Common myeloid progenitor, CD34-positive (primary cell): ENCODE data around the gene BICC1.

Experiments
- CTCF ChIA-PET: fragments of 350-600 bp; sonication (Branson Sonifier 250); formaldehyde crosslinking; loops from one replicate; lab custom pipeline; 2021; ENCODE audit warnings: antibody characterized with exemption; lab: Charles Lee
- POLR2A ChIA-PET: fragments of 350-600 bp; sonication (Branson Sonifier 250); formaldehyde crosslinking; loops from one replicate; lab custom pipeline; 2021; ENCODE audit warnings: antibody characterized with exemption; lab: Charles Lee
- DNase-seq, 3 donors: peaks; one replicate each; pipeline versions ENCODE4 v3.0.0 to v3.0.0-alpha.2; 2013
- H3K27ac ChIP-seq, 2 experiments: 1 replicate in 1 of 2; 2 replicates in 1 of 2; pipeline ENCODE4 v1.7.0; 2013; ENCODE audit warnings: inconsistent platforms in 2 of 2, low read length in 2 of 2, mild to moderate bottlenecking in 2 of 2, low read depth in 1 of 2, moderate library complexity in 1 of 2; ENCODE audit not compliant: severe bottlenecking in 2 of 2, insufficient read depth in 1 of 2, poor library complexity in 1 of 2
- H3K27me3 ChIP-seq, 5 experiments: replicated peaks in 2 of 5; 1 replicate in 3 of 5; 2 replicates in 2 of 5; pipeline versions ENCODE4 v1.6.1 to v1.7.0; 2013; ENCODE audit warnings: low read length in 4 of 5, mild to moderate bottlenecking in 2 of 5, moderate library complexity in 2 of 5, inconsistent platforms in 1 of 5; ENCODE audit not compliant: insufficient read depth in 5 of 5, control insufficient read depth in 4 of 5
- H3K36me3 ChIP-seq, 4 experiments: 1 replicate in 2 of 4; 2 replicates in 2 of 4; pipeline versions ENCODE4 v1.6.1 to v1.7.0; 2013; ENCODE audit warnings: low read length in 3 of 4, control low read depth in 1 of 4, mild to moderate bottlenecking in 1 of 4; ENCODE audit not compliant: control insufficient read depth in 4 of 4, insufficient read depth in 4 of 4
- H3K4me1 ChIP-seq, 4 experiments: 1 replicate in 3 of 4; 2 replicates in 1 of 4; pipeline versions ENCODE4 v1.6.1 to v1.7.1; 2013; ENCODE audit warnings: low read length in 3 of 4, mild to moderate bottlenecking in 3 of 4, control low read depth in 1 of 4, inconsistent platforms in 1 of 4, moderate library complexity in 1 of 4; ENCODE audit not compliant: control insufficient read depth in 4 of 4, insufficient read depth in 4 of 4; ENCODE audit errors: control extremely low read depth in 1 of 4
- H3K4me3 ChIP-seq, 7 experiments: 1 replicate in 4 of 7; 2 replicates in 3 of 7; pipeline versions ENCODE4 v1.5.1 to v1.7.0; 2013; ENCODE audit warnings: mild to moderate bottlenecking in 7 of 7, low read length in 6 of 7, moderate library complexity in 6 of 7, inconsistent platforms in 2 of 7, low read depth in 2 of 7, control low read depth in 1 of 7; ENCODE audit not compliant: insufficient read depth in 4 of 7, control insufficient read depth in 1 of 7; ENCODE audit errors: extremely low read depth in 1 of 7
- H3K9me3 ChIP-seq, 5 experiments: 1 replicate in 4 of 5; 2 replicates in 1 of 5; pipeline versions ENCODE4 v1.6.1 to v1.7.1; 2013; ENCODE audit warnings: low read length in 4 of 5, mild to moderate bottlenecking in 2 of 5, inconsistent platforms in 1 of 5, low read depth in 1 of 5, moderate library complexity in 1 of 5; ENCODE audit not compliant: control insufficient read depth in 4 of 5, insufficient read depth in 2 of 5; ENCODE audit errors: control extremely low read depth in 1 of 5
- WGBS: methylation state at CpG from one replicate; pipeline ENCODE4 v1.1.5; 2013; ENCODE audit not compliant: insufficient coverage; 5-methylcytosine and 5-hydroxymethylcytosine counted together

Gene BICC1

GRCh38 chr10:58586282-58587245, 73.9 kb downstream of the BICC1 start:
- Histone ChIP-seq H3K9me3 (peaks cover 0 to 4% (median 0%) of the 10 kb centered on the region in 5 experiments), H3K4me3 (peak overlapping the region in 1 of 7 experiments; percentile 11), H3K27me3 (no peaks in the 10 kb centered on the region), H3K36me3 (no peaks in the 10 kb centered on the region), H3K4me1 (peaks cover 0 to 29% (median 15%) of the 10 kb centered on the region in 4 experiments), H3K27ac (no peak overlapping the region)
- ChIA-PET CTCF (interaction anchor here (1.2 to 1.3 kb wide), 2 partner anchors 13 to 56 kb away, joined by 3 to 4 read pairs; no protein-coding TSS in a partner anchor), POLR2A (no interaction called here)
- 81% methylated on average over 5 of the region's 13 CpGs for WGBS
- no peak for DNase-seq

GRCh38 chr10:58587676-58588075, 75.0 kb downstream of the BICC1 start:
- CTCF ChIA-PET, result interaction anchor here (1.2 to 1.3 kb wide), 2 partner anchors 12 to 57 kb away, joined by 3 to 4 read pairs; no protein-coding TSS in a partner anchor
- H3K4me3 ChIP-seq, result no peak overlapping the region
- peaks cover 0 to 3% (median 0%) of the 10 kb centered on the region in 5 experiments for H3K9me3 ChIP-seq
- peak in 1 of 3 donors; percentile 20 for DNase-seq
- no peaks in the 10 kb centered on the region for H3K36me3 ChIP-seq
- POLR2A ChIA-PET, result no interaction called here
- H3K27ac ChIP-seq, result no peak overlapping the region
- H3K4me1 ChIP-seq, result peaks cover 0 to 37% (median 17%) of the 10 kb centered on the region in 4 experiments
- no peaks in the 10 kb centered on the region for H3K27me3 ChIP-seq
- WGBS, result 100% methylated on average over 2 of the region's 2 CpGs

DNA sequence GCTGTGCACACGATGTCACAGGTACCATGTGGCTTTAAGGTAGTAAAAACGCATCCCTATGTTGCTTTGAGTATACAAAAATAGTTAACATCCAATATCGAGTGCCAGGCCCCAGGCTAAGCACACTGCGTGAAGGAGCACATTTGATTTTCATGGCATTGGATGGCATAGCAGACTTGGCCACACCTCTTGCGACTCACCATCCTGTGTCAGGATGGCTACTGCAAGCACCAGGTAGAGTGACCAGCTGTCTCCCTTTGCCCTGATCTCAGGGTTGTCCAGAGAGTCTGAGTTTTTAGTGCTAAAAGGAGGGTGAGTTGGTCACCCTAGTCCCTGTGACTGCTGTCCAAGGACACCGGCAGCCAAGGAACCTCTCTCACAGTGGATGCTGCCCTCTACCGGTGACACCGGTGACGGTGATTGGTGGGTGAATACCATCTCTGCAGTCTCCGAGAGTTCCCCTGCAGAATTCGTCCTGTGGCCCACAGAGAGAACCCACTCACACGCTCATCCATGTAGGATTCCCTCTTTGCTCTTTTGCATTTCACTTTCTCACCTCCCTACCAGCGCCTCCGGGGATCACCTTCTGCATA, 76.1 kb downstream of the BICC1 start:
- Histone ChIP-seq H3K9me3 (no peaks in the 10 kb centered on the region), H3K4me1 (peaks cover 0 to 48% (median 24%) of the 10 kb centered on the region in 4 experiments), H3K4me3 (no peak overlapping the region), H3K36me3 (no peaks in the 10 kb centered on the region), H3K27me3 (no peaks in the 10 kb centered on the region), H3K27ac (no peak overlapping the region)
- ChIA-PET POLR2A (interaction anchor here (0.6 kb wide), 1 partner anchor 59 kb away, joined by 3 read pairs; no protein-coding TSS in a partner anchor), CTCF (interaction anchor here (1.2 kb wide), 1 partner anchor 10 kb away, joined by 3 read pairs; no protein-coding TSS in a partner anchor)
- 98% methylated on average over 11 of the region's 14 CpGs for WGBS
- DNase-seq, result no peak

DNA sequence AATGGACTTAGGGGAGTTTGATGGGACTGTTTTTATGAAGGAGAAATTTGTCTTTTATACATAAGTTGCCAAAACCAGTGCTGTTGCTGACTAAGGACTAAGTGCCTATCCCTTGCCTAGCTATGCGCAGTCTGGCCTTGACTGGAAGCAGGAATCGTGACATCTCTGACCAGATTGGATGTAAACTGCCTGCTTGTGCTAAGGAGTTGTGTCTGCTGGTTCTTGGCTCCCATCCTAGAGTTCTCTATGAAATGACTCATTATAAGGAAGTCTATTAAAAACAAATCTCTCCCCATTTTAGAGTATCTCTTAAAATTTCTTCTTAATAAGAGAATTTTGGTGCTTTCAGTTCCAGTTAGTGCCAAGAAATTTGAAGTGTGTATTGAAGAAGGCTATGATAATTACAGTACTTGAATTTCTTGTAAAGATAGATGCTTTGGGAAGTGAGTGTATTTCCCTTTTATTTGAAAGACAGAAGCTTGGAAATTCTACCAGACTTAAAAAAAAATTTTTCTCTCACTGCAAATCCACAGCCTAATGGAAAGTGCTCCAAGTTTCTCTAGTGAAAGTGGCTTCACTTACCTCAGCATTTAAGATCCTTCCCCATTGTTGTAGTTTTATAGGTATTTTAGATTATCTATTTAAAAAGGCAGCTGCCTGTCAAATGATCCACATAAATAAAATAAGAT, 77.6 kb downstream of the BICC1 start:
- ChIA-PET POLR2A (no interaction called here), CTCF (no interaction called here)
- no peaks in the 10 kb centered on the region for H3K36me3 ChIP-seq
- peak in 2 of 3 donors; percentile 34 to 69 for DNase-seq
- no peaks in the 10 kb centered on the region for H3K27me3 ChIP-seq
- H3K4me3 ChIP-seq, result no peak overlapping the region
- H3K27ac ChIP-seq, result no peak overlapping the region
- 69% methylated on average over 2 of the region's 2 CpGs for WGBS
- no peaks in the 10 kb centered on the region for H3K9me3 ChIP-seq
- H3K4me1 ChIP-seq, result peaks cover 0 to 44% (median 24%) of the 10 kb centered on the region in 4 experiments

DNA sequence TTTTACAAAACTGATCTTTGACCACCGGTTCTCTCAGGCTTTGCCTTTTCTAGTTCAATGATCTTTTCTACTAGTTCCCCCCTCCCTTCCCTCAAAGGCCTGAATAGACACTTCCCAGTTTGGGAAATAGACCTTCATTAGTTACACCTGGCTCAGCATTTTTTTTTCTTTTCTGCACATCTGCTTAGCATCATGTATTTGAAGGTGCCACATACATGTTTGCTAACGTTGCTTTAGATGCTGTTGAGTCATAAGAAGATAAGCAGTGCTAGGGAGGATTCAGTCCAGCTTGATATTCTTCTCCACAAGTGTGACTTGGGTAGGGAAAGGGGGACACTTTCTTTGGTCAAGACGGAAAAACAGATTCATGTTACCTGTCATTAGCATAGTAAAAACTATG, 78.3 kb downstream of the BICC1 start:
- POLR2A ChIA-PET, result no interaction called here

GRCh38 chr10:58593008-58593407, 80.3 kb downstream of the BICC1 start:
- Histone ChIP-seq H3K27me3 (no peaks in the 10 kb centered on the region), H3K9me3 (peaks cover 0 to 2% (median 1%) of the 10 kb centered on the region in 5 experiments), H3K27ac (peak overlapping the region in 1 of 2 experiments; percentile 25), H3K36me3 (no peaks in the 10 kb centered on the region), H3K4me1 (peaks cover 0 to 28% (median 15%) of the 10 kb centered on the region in 4 experiments), H3K4me3 (peak overlapping the region in 5 of 7 experiments; percentile 11 to 69 (median 48))
- CTCF ChIA-PET, result interaction anchor here (1.1 to 1.3 kb wide), 2 partner anchors 61 to 251 kb away, joined by 3 read pairs; no protein-coding TSS in a partner anchor
- DNase-seq, result peak; percentile 28 to 91 (median 69)
- WGBS, result 0% methylated on average over 3 of the region's 3 CpGs
- POLR2A ChIA-PET, result no interaction called here

More for the DNA sequence above, 78.3 kb downstream of the BICC1 start:
- Histone ChIP-seq H3K4me3 (no peak overlapping the region), H3K27ac (no peak overlapping the region), H3K27me3 (no peaks in the 10 kb centered on the region), H3K36me3 (no peaks in the 10 kb centered on the region), H3K9me3 (no peaks in the 10 kb centered on the region), H3K4me1 (peaks cover 0 to 38% (median 19%) of the 10 kb centered on the region in 4 experiments)
- WGBS, result 88% methylated on average over 1 of the region's 3 CpGs
- CTCF ChIA-PET, result no interaction called here
- DNase-seq, result no peak
